HL-60 (cell line): Measurements from ENCODE around the gene WDR3.

Source experiments
- CTCF ChIP-seq: IDR thresholded peaks from one replicate; pipeline ENCODE4 v1.5.1; 2011; ENCODE audit warnings: low read length, control low read depth, inconsistent platforms; ENCODE audit not compliant: insufficient read depth
- GABPA ChIP-seq: IDR thresholded peaks from 2 replicates; pipeline ENCODE4 v1.6.1; 2012; ENCODE audit warnings: low read depth
- POLR2AphosphoS5 ChIP-seq: IDR thresholded peaks from 2 replicates; pipeline ENCODE4 v1.6.1; 2012; ENCODE audit warnings: low read depth
- REST ChIP-seq: IDR thresholded peaks from 2 replicates; pipeline ENCODE4 v1.6.1; 2012; ENCODE audit warnings: low read depth; ENCODE audit not compliant: insufficient replicate concordance
- SPI1 ChIP-seq: IDR thresholded peaks from 2 replicates; pipeline ENCODE4 v1.6.1; 2012; ENCODE audit warnings: low read depth, mild to moderate bottlenecking, borderline replicate concordance

GRCh38 chr1:117964290-117965038 is 34.9 kb downstream of the WDR3 start:
- TF ChIP-seq CTCF (no peak), POLR2AphosphoS5 (no peak), REST (no peak), GABPA (no peak), SPI1 (no peak)
